ENCODE data around the gene GRIN1.

The GRIN1 gene

GRCh38 chr9:137216188-137216965 is 77.4 kb downstream of the GRIN1 start:
- no peak for TF ChIP-seq CTCF (IDR thresholded peaks at IDR 0.05; ENCODE audit: insufficient read depth, low read length, missing control alignments)
- H3K4me3 ChIP-seq (ENCODE audit: low read depth, low read length) = no peak overlapping the region
- DNase-seq (ENCODE audit: low read depth, low spot score) = no peak
- ChIA-PET POLR2A (interaction anchor here (0.5 to 1.9 kb wide), 2 partner anchors 15 to 24 kb away, joined by 3 to 9 read pairs; partner anchors contain the start of genes TPRN and TUBB4B), CTCF (interaction anchor here (1.0 to 1.7 kb wide), 3 partner anchors 9 to 11 kb away, joined by 3 to 5 read pairs (median 3); partner anchors contain the start of genes CYSRT1 and RNF224)

GRCh38 chr9:137217276-137218211 is 78.6 kb downstream of the GRIN1 start:
- TF ChIP-seq CTCF (IDR thresholded peaks at IDR 0.05; ENCODE audit: insufficient read depth, low read length, missing control alignments) = no peak
- ChIA-PET POLR2A (interaction anchor here (1.9 kb wide), 1 partner anchor 23 kb away, joined by 9 read pairs; the partner anchor contains the start of gene TUBB4B), CTCF (no interaction called here)
- DNase-seq (ENCODE audit: low read depth, low spot score) = no peak
- no peak overlapping the region for H3K4me3 ChIP-seq (ENCODE audit: low read depth, low read length)

GRCh38 chr9:137218212-137218753 is 79.3 kb downstream of the GRIN1 start:
- CTCF ChIA-PET = interaction anchor here (1.4 kb wide), 1 partner anchor 9 kb away, joined by 5 read pairs; the partner anchor contains the start of gene RNF224
- POLR2A ChIA-PET = no interaction called here
- TF ChIP-seq CTCF (IDR thresholded peaks at IDR 0.05; ENCODE audit: insufficient read depth, low read length, missing control alignments) = no peak
- H3K4me3 ChIP-seq (ENCODE audit: low read depth, low read length) = no peak overlapping the region
- no peak for DNase-seq (ENCODE audit: low read depth, low spot score)

Measured in AG04449 (cell line).